Measurements from ENCODE around the gene OLFML2A.

Gene OLFML2A

GRCh38 chr9:124854822-124855221 is 77.9 kb downstream of the OLFML2A start:
- no peak overlapping the region for H2AFZ ChIP-seq (ENCODE audit: low read depth, low read length)
- H2AK5ac ChIP-seq (ENCODE audit: low read length, severe bottlenecking), result no peak overlapping the region
- H3K4me3 ChIP-seq (ENCODE audit: insufficient read depth in 1 of 2, low read depth in 1 of 2, low read length in 2 of 2), result no peak overlapping the region
- H3K9me3 ChIP-seq (ENCODE audit: control insufficient read depth, low read length), result no peaks in the 10 kb centered on the region
- H3K27me3 ChIP-seq (ENCODE audit: control insufficient read depth in 1 of 2, insufficient read depth in 1 of 2, low read length in 2 of 2), result peaks cover 0 to 13% of the 10 kb centered on the region in 2 experiments
- no peak for DNase-seq
- 69% methylated on average over 6 of the region's 7 CpGs for WGBS
- no peak overlapping the region for H4K8ac ChIP-seq (ENCODE audit: low read length)
- no peak overlapping the region for H4K91ac ChIP-seq (ENCODE audit: low read length)
- no peak overlapping the region for H3K23ac ChIP-seq (ENCODE audit: low read length in 2 of 2)
- no peak overlapping the region for H3K4me2 ChIP-seq (ENCODE audit: low read length, poor library complexity, severe bottlenecking)
- H3K4ac ChIP-seq (ENCODE audit: low read depth in 1 of 2, low read length in 2 of 2), result no peak overlapping the region
- no peak overlapping the region for H2BK5ac ChIP-seq (ENCODE audit: low read depth, low read length, poor library complexity, severe bottlenecking)
- H3K79me1 ChIP-seq (replicated peaks; ENCODE audit: low read length, poor library complexity, severe bottlenecking), result peaks cover 7% of the 10 kb centered on the region
- no peak overlapping the region for H3K18ac ChIP-seq (ENCODE audit: low read depth in 1 of 2, low read length in 2 of 2)
- H2BK15ac ChIP-seq (ENCODE audit: low read depth, poor library complexity, severe bottlenecking), result no peak overlapping the region
- H3K27ac ChIP-seq (ENCODE audit: low read length, poor library complexity, severe bottlenecking), result no peak overlapping the region
- peaks cover 25% of the 10 kb centered on the region for H3K4me1 ChIP-seq (ENCODE audit: control insufficient read depth, insufficient read depth, low read depth, low read length)
- no peak overlapping the region for H2BK12ac ChIP-seq (ENCODE audit: low read length in 2 of 2)
- H3K9ac ChIP-seq (ENCODE audit: low read length), result no peak overlapping the region
- peaks cover 35 to 46% of the 10 kb centered on the region in 2 experiments for H3K36me3 ChIP-seq (ENCODE audit: control insufficient read depth in 1 of 2, insufficient read depth in 2 of 2, low read depth in 1 of 2, low read length in 2 of 2)
- no peak overlapping the region for H3K14ac ChIP-seq (ENCODE audit: low read length in 2 of 2)
- H2BK120ac ChIP-seq (ENCODE audit: low read depth, low read length), result no peak overlapping the region

- no peak overlapping the region for H3K4ac ChIP-seq (ENCODE audit: low read depth in 1 of 2, low read length in 2 of 2)
- H3K14ac ChIP-seq (ENCODE audit: low read length in 2 of 2), result no peak overlapping the region
- H3K23ac ChIP-seq (ENCODE audit: low read length in 2 of 2), result no peak overlapping the region
- peaks cover 42 to 51% of the 10 kb centered on the region in 2 experiments for H3K36me3 ChIP-seq (ENCODE audit: control insufficient read depth in 1 of 2, insufficient read depth in 2 of 2, low read depth in 1 of 2, low read length in 2 of 2)
- no peak overlapping the region for H2AFZ ChIP-seq (ENCODE audit: low read depth, low read length)
- no peak overlapping the region for H4K91ac ChIP-seq (ENCODE audit: low read length)
- no peak overlapping the region for H3K9ac ChIP-seq (ENCODE audit: low read length)
- no peak overlapping the region for H3K27ac ChIP-seq (ENCODE audit: low read length, poor library complexity, severe bottlenecking)
- H2BK12ac ChIP-seq (ENCODE audit: low read length in 2 of 2), result peak overlapping the region in 1 of 2 experiments; percentile 15
- H2BK5ac ChIP-seq (ENCODE audit: low read depth, low read length, poor library complexity, severe bottlenecking), result no peak overlapping the region
- WGBS, result 89% methylated on average over 18 of the region's 18 CpGs
- H3K27me3 ChIP-seq (ENCODE audit: control insufficient read depth in 1 of 2, insufficient read depth in 1 of 2, low read length in 2 of 2), result peaks cover 0 to 13% of the 10 kb centered on the region in 2 experiments
- H3K4me1 ChIP-seq (ENCODE audit: control insufficient read depth, insufficient read depth, low read depth, low read length), result peaks cover 32% of the 10 kb centered on the region
- no peak overlapping the region for H3K18ac ChIP-seq (ENCODE audit: low read depth in 1 of 2, low read length in 2 of 2)
- H2BK15ac ChIP-seq (ENCODE audit: low read depth, poor library complexity, severe bottlenecking), result no peak overlapping the region
- no peak for DNase-seq
- H3K4me2 ChIP-seq (ENCODE audit: low read length, poor library complexity, severe bottlenecking), result no peak overlapping the region
- H3K4me3 ChIP-seq (ENCODE audit: insufficient read depth in 1 of 2, low read depth in 1 of 2, low read length in 2 of 2), result no peak overlapping the region
- no peak overlapping the region for H2AK5ac ChIP-seq (ENCODE audit: low read length, severe bottlenecking)
- H3K9me3 ChIP-seq (ENCODE audit: control insufficient read depth, low read length), result no peaks in the 10 kb centered on the region
- H2BK120ac ChIP-seq (ENCODE audit: low read depth, low read length), result no peak overlapping the region
- H3K79me1 ChIP-seq (replicated peaks; ENCODE audit: low read length, poor library complexity, severe bottlenecking), result peaks cover 7% of the 10 kb centered on the region
- no peak overlapping the region for H4K8ac ChIP-seq (ENCODE audit: low read length)
These were observed 78.6 kb downstream of the OLFML2A start for GRCh38 chr9:124855566-124855943.

- Histone ChIP-seq H2BK12ac (ENCODE audit: low read length in 2 of 2) (peak overlapping the region in 1 of 2 experiments; percentile 15), H3K4me2 (ENCODE audit: low read length, poor library complexity, severe bottlenecking) (no peak overlapping the region), H2BK120ac (ENCODE audit: low read depth, low read length) (no peak overlapping the region), H4K91ac (ENCODE audit: low read length) (no peak overlapping the region), H3K27me3 (ENCODE audit: control insufficient read depth in 1 of 2, insufficient read depth in 1 of 2, low read length in 2 of 2) (peaks cover 0 to 8% of the 10 kb centered on the region in 2 experiments), H4K8ac (ENCODE audit: low read length) (no peak overlapping the region), H3K79me1 (replicated peaks; ENCODE audit: low read length, poor library complexity, severe bottlenecking) (peaks cover 7% of the 10 kb centered on the region), H3K9me3 (ENCODE audit: control insufficient read depth, low read length) (no peaks in the 10 kb centered on the region), H3K14ac (ENCODE audit: low read length in 2 of 2) (no peak overlapping the region), H3K4me3 (ENCODE audit: insufficient read depth in 1 of 2, low read depth in 1 of 2, low read length in 2 of 2) (no peak overlapping the region), H3K9ac (ENCODE audit: low read length) (no peak overlapping the region), H3K4me1 (ENCODE audit: control insufficient read depth, insufficient read depth, low read depth, low read length) (peaks cover 35% of the 10 kb centered on the region), H3K23ac (ENCODE audit: low read length in 2 of 2) (no peak overlapping the region), H2AFZ (ENCODE audit: low read depth, low read length) (no peak overlapping the region), H3K36me3 (ENCODE audit: control insufficient read depth in 1 of 2, insufficient read depth in 2 of 2, low read depth in 1 of 2, low read length in 2 of 2) (peaks cover 48 to 56% of the 10 kb centered on the region in 2 experiments), H3K4ac (ENCODE audit: low read depth in 1 of 2, low read length in 2 of 2) (no peak overlapping the region), H3K18ac (ENCODE audit: low read depth in 1 of 2, low read length in 2 of 2) (no peak overlapping the region), H2BK5ac (ENCODE audit: low read depth, low read length, poor library complexity, severe bottlenecking) (no peak overlapping the region), H3K27ac (ENCODE audit: low read length, poor library complexity, severe bottlenecking) (no peak overlapping the region), H2AK5ac (ENCODE audit: low read length, severe bottlenecking) (no peak overlapping the region), H2BK15ac (ENCODE audit: low read depth, poor library complexity, severe bottlenecking) (no peak overlapping the region)
- WGBS, result 73% methylated on average over 16 of the region's 16 CpGs
- DNase-seq, result no peak
These were observed 79.2 kb downstream of the OLFML2A start for GRCh38 chr9:124855944-124856765.

GRCh38 chr9:124857533-124858162 is 80.7 kb downstream of the OLFML2A start:
- Histone ChIP-seq H3K9ac (ENCODE audit: low read length) (no peak overlapping the region), H4K8ac (ENCODE audit: low read length) (no peak overlapping the region), H3K18ac (ENCODE audit: low read depth in 1 of 2, low read length in 2 of 2) (no peak overlapping the region), H3K27ac (ENCODE audit: low read length, poor library complexity, severe bottlenecking) (no peak overlapping the region), H2BK120ac (ENCODE audit: low read depth, low read length) (no peak overlapping the region), H3K4ac (ENCODE audit: low read depth in 1 of 2, low read length in 2 of 2) (no peak overlapping the region), H2AK5ac (ENCODE audit: low read length, severe bottlenecking) (no peak overlapping the region), H3K27me3 (ENCODE audit: control insufficient read depth in 1 of 2, insufficient read depth in 1 of 2, low read length in 2 of 2) (no peaks in the 10 kb centered on the region), H2BK15ac (ENCODE audit: low read depth, poor library complexity, severe bottlenecking) (no peak overlapping the region), H3K14ac (ENCODE audit: low read length in 2 of 2) (no peak overlapping the region), H2BK5ac (ENCODE audit: low read depth, low read length, poor library complexity, severe bottlenecking) (no peak overlapping the region), H3K4me1 (ENCODE audit: control insufficient read depth, insufficient read depth, low read depth, low read length) (peaks cover 29% of the 10 kb centered on the region), H3K23ac (ENCODE audit: low read length in 2 of 2) (no peak overlapping the region), H3K9me3 (ENCODE audit: control insufficient read depth, low read length) (no peaks in the 10 kb centered on the region), H3K4me2 (ENCODE audit: low read length, poor library complexity, severe bottlenecking) (no peak overlapping the region), H2BK12ac (ENCODE audit: low read length in 2 of 2) (no peak overlapping the region), H3K4me3 (ENCODE audit: insufficient read depth in 1 of 2, low read depth in 1 of 2, low read length in 2 of 2) (no peak overlapping the region), H2AFZ (ENCODE audit: low read depth, low read length) (no peak overlapping the region), H4K91ac (ENCODE audit: low read length) (no peak overlapping the region), H3K36me3 (ENCODE audit: control insufficient read depth in 1 of 2, insufficient read depth in 2 of 2, low read depth in 1 of 2, low read length in 2 of 2) (peaks cover 48 to 58% of the 10 kb centered on the region in 2 experiments), H3K79me1 (replicated peaks; ENCODE audit: low read length, poor library complexity, severe bottlenecking) (peaks cover 7% of the 10 kb centered on the region)
- no peak for DNase-seq
- WGBS, result 97% methylated on average over 24 of the region's 24 CpGs
